ENCODE measurements around the gene BCAS3.

- TF ChIP-seq GATA2 (IDR thresholded peaks at IDR 0.05; ENCODE audit: low read depth, low read length) = no peak
- TF ChIP-seq GATA3 (IDR thresholded peaks at IDR 0.05; ENCODE audit: low read depth, low read length) = no peak
Measured at GRCh38 chr17:61249649-61250299, 572.1 kb downstream of the BCAS3 start.

Measured in SH-SY5Y (cell line).